ENCODE measurements around the gene PDCD11.
"Not testable (repeated sequence)": the region's sequence is repeated elsewhere in the genome, so short reads cannot be mapped to it uniquely, and the experiment has no call there.

PDCD11 gene

DNA sequence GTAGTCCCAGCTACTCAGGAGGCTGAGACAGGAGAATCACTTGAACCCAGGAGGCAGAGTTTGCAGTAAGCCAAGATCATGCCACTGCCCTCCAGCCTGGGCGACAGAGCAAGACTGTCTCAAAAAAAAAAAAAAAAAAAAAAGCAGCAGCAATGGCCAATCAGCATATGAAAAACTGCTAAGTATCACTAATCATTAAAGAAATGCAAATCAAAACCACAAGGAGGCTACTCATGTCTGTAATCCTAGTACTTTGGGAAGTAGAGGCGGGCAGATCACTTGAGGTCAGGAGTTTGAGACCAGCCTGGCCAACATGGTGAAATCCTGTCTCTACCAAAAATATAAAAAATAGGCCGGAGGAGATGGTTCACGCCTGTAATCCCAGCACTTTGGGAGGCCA, 41.9 kb upstream of the PDCD11 start:
- H3K4ac ChIP-seq (ENCODE audit: low read depth, low read length); H3K4me3 ChIP-seq (ENCODE audit: low read length): not testable (repeated sequence)

GRCh38 chr10:103355906-103356599, 40.4 kb upstream of the PDCD11 start:
- no CpG with 5 or more reads among the region's 5 CpGs for WGBS (ENCODE audit: extremely low coverage, insufficient coverage, low lambda C conversion rate)

More for the DNA sequence above, 41.9 kb upstream of the PDCD11 start:
- not testable (repeated sequence) for H3K36me3 ChIP-seq (ENCODE audit: control insufficient read depth, insufficient read depth, low read length); H3K27ac ChIP-seq (ENCODE audit: low read depth, low read length); DNase-seq; H4K8ac ChIP-seq (ENCODE audit: low read depth, low read length); H4K5ac ChIP-seq (ENCODE audit: low read length); H3K4me2 ChIP-seq (ENCODE audit: low read length); H3K9ac ChIP-seq (ENCODE audit: low read length); H3K23ac ChIP-seq (ENCODE audit: low read length); H2AK5ac ChIP-seq (ENCODE audit: low read length); H2BK120ac ChIP-seq (ENCODE audit: low read depth, low read length); H3K79me1 ChIP-seq (ENCODE audit: low read length); H2BK5ac ChIP-seq (ENCODE audit: low read length); H2BK15ac ChIP-seq (replicated peaks; ENCODE audit: low read depth); H3K18ac ChIP-seq (ENCODE audit: low read length); H3K4me1 ChIP-seq (ENCODE audit: control insufficient read depth, low read depth, low read length); H3K56ac ChIP-seq (ENCODE audit: low read length); H3K79me2 ChIP-seq (ENCODE audit: control insufficient read depth, insufficient read depth, low read length); H3K27me3 ChIP-seq (ENCODE audit: insufficient read depth, low read length, poor library complexity)
- WGBS (ENCODE audit: extremely low coverage, insufficient coverage, low lambda C conversion rate) = no CpG with 5 or more reads among the region's 4 CpGs

DNA sequence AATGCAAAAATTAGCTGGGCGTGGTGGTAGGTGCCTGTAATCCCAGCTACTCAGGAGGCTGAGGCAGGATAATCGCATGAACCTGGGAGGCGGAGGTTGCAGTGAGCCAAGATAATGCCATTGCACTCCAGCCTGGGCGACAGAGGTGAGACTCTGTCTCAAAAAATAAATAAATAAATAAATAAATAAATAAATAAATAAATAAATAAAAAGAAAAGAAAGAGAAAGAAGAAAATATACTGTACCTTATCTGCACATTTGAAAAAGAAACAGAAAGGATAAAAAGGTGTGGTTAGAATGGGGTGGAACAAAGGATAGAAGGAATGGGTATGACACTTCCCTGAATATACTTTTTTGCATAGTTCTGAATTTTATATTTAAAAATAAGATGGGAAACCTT, 36.9 kb upstream of the PDCD11 start:
- not testable (repeated sequence) for H2AK5ac ChIP-seq (ENCODE audit: low read length); H3K18ac ChIP-seq (ENCODE audit: low read length); H2BK15ac ChIP-seq (replicated peaks; ENCODE audit: low read depth); H2BK5ac ChIP-seq (ENCODE audit: low read length); H3K4me2 ChIP-seq (ENCODE audit: low read length); H3K9ac ChIP-seq (ENCODE audit: low read length); H3K27me3 ChIP-seq (ENCODE audit: insufficient read depth, low read length, poor library complexity); H2BK120ac ChIP-seq (ENCODE audit: low read depth, low read length); H4K8ac ChIP-seq (ENCODE audit: low read depth, low read length); H3K4me3 ChIP-seq (ENCODE audit: low read length); H3K4ac ChIP-seq (ENCODE audit: low read depth, low read length); DNase-seq; H3K79me1 ChIP-seq (ENCODE audit: low read length); H3K79me2 ChIP-seq (ENCODE audit: control insufficient read depth, insufficient read depth, low read length); H4K5ac ChIP-seq (ENCODE audit: low read length); H3K23ac ChIP-seq (ENCODE audit: low read length); H3K4me1 ChIP-seq (ENCODE audit: control insufficient read depth, low read depth, low read length); H3K56ac ChIP-seq (ENCODE audit: low read length); H3K36me3 ChIP-seq (ENCODE audit: control insufficient read depth, insufficient read depth, low read length); H3K27ac ChIP-seq (ENCODE audit: low read depth, low read length)
- WGBS (ENCODE audit: extremely low coverage, insufficient coverage, low lambda C conversion rate) = no CpG with 5 or more reads among the region's 4 CpGs

More at GRCh38 chr10:103355906-103356599, 40.4 kb upstream of the PDCD11 start:
- no peak overlapping the region for H2AK5ac ChIP-seq (ENCODE audit: low read length)
- no peak overlapping the region for H3K27ac ChIP-seq (ENCODE audit: low read depth, low read length)
- no peak overlapping the region for H3K56ac ChIP-seq (ENCODE audit: low read length)
- H4K5ac ChIP-seq (ENCODE audit: low read length) = no peak overlapping the region
- no peaks in the 10 kb centered on the region for H3K36me3 ChIP-seq (ENCODE audit: control insufficient read depth, insufficient read depth, low read length)
- H3K18ac ChIP-seq (ENCODE audit: low read length) = no peak overlapping the region
- H4K8ac ChIP-seq (ENCODE audit: low read depth, low read length) = no peak overlapping the region
- H3K79me2 ChIP-seq (ENCODE audit: control insufficient read depth, insufficient read depth, low read length) = no peaks in the 10 kb centered on the region
- H3K27me3 ChIP-seq (ENCODE audit: insufficient read depth, low read length, poor library complexity) = no peaks in the 10 kb centered on the region
- no peak overlapping the region for H2BK15ac ChIP-seq (replicated peaks; ENCODE audit: low read depth)
- H3K4me2 ChIP-seq (ENCODE audit: low read length) = no peak overlapping the region
- no peak overlapping the region for H2BK5ac ChIP-seq (ENCODE audit: low read length)
- no peak overlapping the region for H3K4ac ChIP-seq (ENCODE audit: low read depth, low read length)
- no peak overlapping the region for H3K4me3 ChIP-seq (ENCODE audit: low read length)
- H3K23ac ChIP-seq (ENCODE audit: low read length) = no peak overlapping the region
- no peak overlapping the region for H3K9ac ChIP-seq (ENCODE audit: low read length)
- no peaks in the 10 kb centered on the region for H3K79me1 ChIP-seq (ENCODE audit: low read length)
- no peak overlapping the region for H2BK120ac ChIP-seq (ENCODE audit: low read depth, low read length)
- DNase-seq = no peak
- H3K4me1 ChIP-seq (ENCODE audit: control insufficient read depth, low read depth, low read length) = no peaks in the 10 kb centered on the region

- H4K8ac ChIP-seq (ENCODE audit: low read depth, low read length); H3K4me2 ChIP-seq (ENCODE audit: low read length); H2AK5ac ChIP-seq (ENCODE audit: low read length); H3K79me2 ChIP-seq (ENCODE audit: control insufficient read depth, insufficient read depth, low read length); H3K27ac ChIP-seq (ENCODE audit: low read depth, low read length); DNase-seq; H2BK5ac ChIP-seq (ENCODE audit: low read length); H2BK15ac ChIP-seq (replicated peaks; ENCODE audit: low read depth); H3K9ac ChIP-seq (ENCODE audit: low read length); H3K4ac ChIP-seq (ENCODE audit: low read depth, low read length); H3K18ac ChIP-seq (ENCODE audit: low read length); H3K79me1 ChIP-seq (ENCODE audit: low read length); H3K4me1 ChIP-seq (ENCODE audit: control insufficient read depth, low read depth, low read length); H2BK120ac ChIP-seq (ENCODE audit: low read depth, low read length); H3K27me3 ChIP-seq (ENCODE audit: insufficient read depth, low read length, poor library complexity); H3K4me3 ChIP-seq (ENCODE audit: low read length); H3K36me3 ChIP-seq (ENCODE audit: control insufficient read depth, insufficient read depth, low read length); H3K56ac ChIP-seq (ENCODE audit: low read length); H4K5ac ChIP-seq (ENCODE audit: low read length); H3K23ac ChIP-seq (ENCODE audit: low read length): not testable (repeated sequence)
- WGBS (ENCODE audit: extremely low coverage, insufficient coverage, low lambda C conversion rate) = no CpG with 5 or more reads among the region's 9 CpGs
Measured at GRCh38 chr10:103360791-103361190, 35.6 kb upstream of the PDCD11 start.

GRCh38 chr10:103367379-103367781, 29.0 kb upstream of the PDCD11 start:
- H3K27me3 ChIP-seq (ENCODE audit: insufficient read depth, low read length, poor library complexity) = no peaks in the 10 kb centered on the region
- H3K9ac ChIP-seq (ENCODE audit: low read length) = peak overlapping the region; percentile 36
- no peak overlapping the region for H3K4ac ChIP-seq (ENCODE audit: low read depth, low read length)
- H2BK5ac ChIP-seq (ENCODE audit: low read length) = no peak overlapping the region
- no peak overlapping the region for H4K5ac ChIP-seq (ENCODE audit: low read length)
- H3K79me2 ChIP-seq (ENCODE audit: control insufficient read depth, insufficient read depth, low read length) = no peaks in the 10 kb centered on the region
- H2BK120ac ChIP-seq (ENCODE audit: low read depth, low read length) = no peak overlapping the region
- no peak overlapping the region for H2BK15ac ChIP-seq (replicated peaks; ENCODE audit: low read depth)
- no peaks in the 10 kb centered on the region for H3K4me1 ChIP-seq (ENCODE audit: control insufficient read depth, low read depth, low read length)
- WGBS (ENCODE audit: extremely low coverage, insufficient coverage, low lambda C conversion rate) = no CpG with 5 or more reads among the region's 10 CpGs
- no peaks in the 10 kb centered on the region for H3K79me1 ChIP-seq (ENCODE audit: low read length)
- no peak overlapping the region for H3K4me2 ChIP-seq (ENCODE audit: low read length)
- no peak overlapping the region for H3K27ac ChIP-seq (ENCODE audit: low read depth, low read length)
- H3K18ac ChIP-seq (ENCODE audit: low read length) = no peak overlapping the region
- DNase-seq = no peak
- no peak overlapping the region for H2AK5ac ChIP-seq (ENCODE audit: low read length)
- H4K8ac ChIP-seq (ENCODE audit: low read depth, low read length) = peak overlapping the region; percentile 16
- H3K56ac ChIP-seq (ENCODE audit: low read length) = peak overlapping the region; percentile 42
- no peak overlapping the region for H3K4me3 ChIP-seq (ENCODE audit: low read length)
- H3K36me3 ChIP-seq (ENCODE audit: control insufficient read depth, insufficient read depth, low read length) = no peaks in the 10 kb centered on the region
- H3K23ac ChIP-seq (ENCODE audit: low read length) = no peak overlapping the region

Measured in mesendoderm (in vitro differentiated cells).